ENCODE results near the gene CLASP2.

GRCh38 chr3:33659856-33660434, 58.1 kb downstream of the CLASP2 start:
- TF ChIP-seq CTCF (conservative IDR thresholded peaks at IDR 0.05) = no peak
- no peak for TF ChIP-seq EZH2 (IDR thresholded peaks at IDR 0.05; ENCODE audit: low read depth)
